T-helper 9 cell (primary cell): Measurements from ENCODE around the gene RHOBTB3.
"Not testable (repeated sequence)": the region's sequence is repeated elsewhere in the genome, so short reads cannot be mapped to it uniquely, and the experiment has no call there.

Experiments
- DNase-seq: peaks from one replicate; pipeline ENCODE4 v3.0.0-alpha.2; 2020

RHOBTB3 gene

DNA sequence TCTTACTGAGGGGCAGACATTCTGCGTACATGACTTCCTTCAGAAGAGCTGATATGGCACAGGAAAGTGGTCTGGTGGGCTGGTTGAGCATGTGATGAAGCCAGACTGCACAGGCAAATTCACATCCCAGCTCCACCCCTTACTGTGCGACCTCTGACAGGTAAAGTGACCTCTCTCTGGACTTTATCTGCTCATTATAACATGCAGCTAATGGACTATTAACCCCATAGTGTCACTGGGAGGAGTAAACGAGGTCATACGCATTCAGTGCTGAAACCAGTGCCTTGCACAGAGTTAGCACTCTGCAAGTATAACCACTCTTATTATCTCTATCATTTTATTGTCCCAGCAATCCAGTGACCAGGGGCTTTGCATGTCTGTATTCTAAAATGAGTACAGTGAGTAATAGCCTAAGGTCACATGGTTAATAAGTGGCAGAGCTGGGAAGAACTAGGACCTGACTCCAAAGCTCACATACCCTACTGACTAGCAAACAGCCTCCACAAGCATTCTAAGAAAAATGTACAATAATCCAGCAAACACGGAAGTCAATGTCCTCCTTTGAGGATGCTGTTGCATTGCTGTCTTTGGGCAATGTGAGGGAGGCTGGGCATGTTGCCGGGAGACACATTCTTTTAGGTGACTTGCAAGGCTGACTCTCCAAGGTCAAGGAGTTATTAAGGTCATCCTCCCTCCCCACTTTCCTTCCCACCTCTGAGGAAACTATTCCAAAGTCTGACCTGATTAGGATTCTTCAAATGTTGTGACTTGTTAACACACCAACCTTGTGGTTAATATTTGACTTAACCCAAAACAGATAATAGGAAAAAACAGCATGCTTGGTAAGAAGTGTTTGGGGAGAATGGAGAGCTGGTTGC is 72.4 kb downstream of the RHOBTB3 start:
- DNase-seq: no peak

DNA sequence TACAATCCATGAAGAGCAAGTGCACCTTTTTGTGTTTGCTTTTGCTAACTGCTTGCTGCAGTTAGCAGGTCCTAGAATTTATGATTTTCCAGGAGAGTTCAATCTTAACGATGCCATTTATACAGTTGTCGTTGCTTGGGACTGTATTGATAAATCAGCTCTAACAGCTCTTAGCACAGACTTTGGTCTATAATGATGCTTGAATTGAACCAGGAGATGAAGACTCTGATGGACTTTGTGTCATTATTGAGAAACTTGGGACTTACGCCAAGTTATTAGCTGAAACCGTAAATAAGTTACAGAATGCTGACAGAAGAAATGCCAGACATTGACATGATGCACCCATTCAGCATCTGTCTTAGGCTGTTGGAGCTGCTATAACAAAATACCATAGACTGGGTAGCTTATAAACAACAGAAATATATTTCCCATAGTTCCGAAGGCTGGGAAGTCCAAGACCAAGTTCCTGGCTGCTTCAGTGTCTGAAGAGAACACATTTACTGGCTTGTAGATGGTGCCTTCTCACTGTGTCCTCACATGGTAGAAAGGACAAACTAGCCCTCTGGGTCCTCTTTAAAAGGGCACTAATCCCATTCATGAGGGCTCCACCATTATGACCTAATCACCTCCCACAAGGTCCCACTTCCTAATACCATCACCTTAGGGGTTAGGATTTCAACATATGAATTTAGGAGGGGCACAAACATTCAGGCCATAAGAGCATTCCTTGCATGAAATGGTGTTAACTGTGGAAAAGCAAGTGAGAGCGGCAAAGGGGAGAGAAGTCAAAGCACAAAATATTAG is 73.8 kb downstream of the RHOBTB3 start:
- DNase-seq: no peak

DNA sequence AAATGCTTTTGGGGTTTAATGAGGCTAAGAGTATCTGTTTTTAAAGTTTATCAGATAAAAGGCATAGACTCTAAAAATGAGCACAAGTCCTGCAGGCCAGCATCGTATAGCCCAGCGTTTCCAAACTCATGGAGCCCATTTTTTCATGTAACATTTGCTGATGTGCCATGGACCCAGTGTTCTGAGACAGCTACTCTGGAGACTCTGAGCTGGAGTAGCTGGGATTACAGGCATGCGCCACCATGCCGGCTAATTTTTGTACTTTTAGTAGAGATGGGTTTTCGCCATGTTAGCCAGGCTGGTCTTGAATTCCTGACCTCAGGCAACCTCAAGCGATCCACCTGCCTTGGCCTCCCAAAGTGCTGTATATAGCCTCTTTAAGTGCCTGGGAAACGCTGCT is 75.6 kb downstream of the RHOBTB3 start:
- no peak for DNase-seq

DNA sequence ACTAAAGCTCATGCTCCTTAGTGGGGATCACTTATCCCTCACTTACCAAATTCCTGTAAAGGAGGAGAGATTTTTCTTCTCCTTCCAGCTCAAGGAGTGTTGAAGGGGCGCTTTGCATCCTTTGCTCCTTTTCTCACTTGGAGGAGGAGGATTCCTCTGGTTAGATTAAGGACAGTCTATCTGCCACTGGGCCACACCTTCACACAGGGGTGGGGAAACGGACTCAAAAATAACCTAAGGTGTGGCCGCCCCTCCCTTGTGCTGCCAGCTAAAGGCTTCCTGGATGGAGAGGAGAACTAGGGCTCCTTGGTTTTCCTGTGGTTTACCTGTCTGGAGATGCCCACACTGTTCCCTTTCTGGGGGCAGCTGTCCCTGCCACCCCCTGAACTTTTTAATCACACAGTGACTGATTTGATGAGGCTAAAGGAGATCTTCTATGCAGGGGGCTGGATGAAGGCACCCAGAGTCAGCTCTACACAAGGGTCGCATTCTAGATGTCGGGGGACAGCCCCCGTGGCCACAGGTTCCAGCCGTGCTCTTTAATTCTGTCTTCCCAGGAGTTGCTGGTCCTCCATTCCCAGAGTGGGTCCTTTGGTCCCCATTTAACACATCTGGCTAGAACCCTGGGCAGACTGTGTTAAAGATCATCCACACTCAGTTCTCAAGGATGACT is 77.0 kb downstream of the RHOBTB3 start:
- DNase-seq: no peak

DNA sequence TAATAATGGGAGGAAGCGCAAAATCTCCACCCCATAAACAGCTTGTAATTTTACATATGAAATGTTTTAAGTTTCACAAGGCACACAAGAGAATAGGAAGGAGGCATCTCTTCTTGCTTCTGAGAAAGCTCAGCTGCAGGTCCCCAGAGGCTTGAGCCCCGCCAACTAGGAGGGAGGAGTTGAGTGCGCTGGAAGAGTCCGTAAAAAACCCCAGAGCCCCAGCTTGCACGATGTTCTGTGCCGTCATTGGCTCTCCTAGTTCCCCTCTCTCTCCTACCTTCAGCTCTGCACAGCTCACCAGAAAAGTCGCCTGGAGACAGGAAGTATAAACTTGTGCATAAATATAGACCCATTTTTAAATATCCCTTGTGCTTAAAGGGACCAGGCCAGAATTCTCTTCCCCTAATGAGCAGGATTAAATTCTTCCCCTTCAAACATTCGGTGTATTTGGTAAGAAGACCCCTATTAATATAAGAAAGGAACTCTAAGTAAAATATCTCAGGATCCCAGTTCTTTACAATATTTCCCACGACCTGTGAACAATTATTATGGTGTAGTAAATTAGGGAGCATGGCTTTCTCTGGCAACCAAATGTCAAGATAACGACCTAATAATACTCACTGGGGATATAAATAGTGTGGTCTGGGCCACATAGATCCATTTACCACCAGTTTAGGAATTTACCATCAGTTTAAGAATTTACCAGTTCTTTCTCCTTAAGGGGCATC is 77.7 kb downstream of the RHOBTB3 start:
- peak; percentile 71 for DNase-seq

DNA sequence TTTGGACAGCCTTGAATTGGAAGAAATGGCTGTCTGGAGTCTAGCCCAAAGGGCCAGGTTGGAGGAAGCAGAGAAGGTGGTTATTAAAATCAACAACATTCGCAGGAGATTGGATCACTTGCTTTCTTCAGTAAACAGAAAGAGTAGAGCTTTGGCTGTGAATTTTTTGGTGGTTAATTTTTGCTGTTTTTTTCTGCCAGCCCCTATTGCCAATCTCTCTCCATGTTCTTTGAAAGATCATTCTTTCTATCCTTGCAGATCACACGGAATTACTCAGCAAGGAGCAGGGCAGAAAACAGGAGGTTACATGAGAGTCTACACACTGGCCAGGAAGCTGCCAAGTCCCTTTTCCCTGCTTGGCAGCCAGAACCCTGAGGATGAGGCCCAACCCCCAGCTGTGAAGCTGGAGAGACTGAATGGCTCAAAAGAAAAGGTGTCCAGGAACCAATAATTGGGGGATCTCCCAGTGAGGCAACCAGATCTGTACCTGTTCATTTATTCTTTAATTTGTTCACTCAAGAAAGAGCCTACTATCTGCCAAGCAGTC is 78.4 kb downstream of the RHOBTB3 start:
- no peak for DNase-seq

DNA sequence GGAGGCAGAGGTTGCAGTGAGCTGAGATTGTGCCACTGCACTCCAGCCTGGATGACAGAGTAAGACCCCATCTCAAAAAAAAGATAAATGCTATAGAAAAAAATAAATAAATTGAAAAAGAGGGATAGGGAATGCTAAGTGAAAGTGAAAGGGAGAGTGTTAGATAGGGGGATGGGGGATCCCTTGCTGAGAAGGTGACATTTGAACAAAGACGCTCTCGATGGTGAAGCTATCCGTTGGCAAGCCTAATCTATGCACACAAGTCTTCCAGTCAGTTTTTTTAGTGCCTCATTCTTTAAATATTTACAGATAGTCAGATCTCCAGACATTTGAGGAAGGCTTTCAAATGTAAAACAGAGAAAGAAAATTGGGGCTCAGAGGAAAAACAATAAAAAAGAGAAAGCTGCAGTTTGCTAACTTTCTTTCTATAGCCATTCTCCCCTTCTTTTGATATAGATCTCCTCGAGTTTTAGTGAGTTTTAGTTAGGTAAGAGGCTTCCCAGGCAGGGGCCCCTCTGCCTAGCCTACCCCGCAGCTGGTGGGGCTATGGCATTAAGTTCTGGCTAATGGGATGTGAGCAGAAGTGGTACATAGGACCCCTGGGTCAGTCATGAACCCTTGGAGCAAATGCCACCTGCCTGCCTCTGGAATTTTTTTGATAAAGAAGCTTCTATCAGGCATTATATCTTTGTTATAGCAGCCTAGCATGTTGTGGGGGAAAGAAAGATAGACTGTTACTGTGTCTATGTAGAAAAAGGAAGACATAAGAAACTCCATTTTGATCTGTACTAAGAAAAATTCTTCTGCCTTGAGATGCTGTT is 79.4 kb downstream of the RHOBTB3 start:
- DNase-seq: no peak

DNA sequence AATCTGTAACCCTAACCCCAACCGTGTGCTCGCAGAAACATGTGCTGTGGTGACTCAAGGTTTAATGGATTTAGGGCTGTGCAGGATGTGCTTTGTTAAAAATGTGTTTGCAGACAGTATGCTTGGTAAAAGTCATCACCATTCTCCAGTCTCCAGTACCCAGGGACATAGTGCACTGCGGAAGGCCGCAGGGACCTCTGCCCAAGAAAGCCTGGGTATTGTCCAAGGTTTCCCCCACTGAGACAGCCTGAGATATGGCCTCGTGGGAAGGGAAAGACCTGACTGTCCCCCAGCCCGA is 79.9 kb downstream of the RHOBTB3 start:
- not testable (repeated sequence) for DNase-seq

DNA sequence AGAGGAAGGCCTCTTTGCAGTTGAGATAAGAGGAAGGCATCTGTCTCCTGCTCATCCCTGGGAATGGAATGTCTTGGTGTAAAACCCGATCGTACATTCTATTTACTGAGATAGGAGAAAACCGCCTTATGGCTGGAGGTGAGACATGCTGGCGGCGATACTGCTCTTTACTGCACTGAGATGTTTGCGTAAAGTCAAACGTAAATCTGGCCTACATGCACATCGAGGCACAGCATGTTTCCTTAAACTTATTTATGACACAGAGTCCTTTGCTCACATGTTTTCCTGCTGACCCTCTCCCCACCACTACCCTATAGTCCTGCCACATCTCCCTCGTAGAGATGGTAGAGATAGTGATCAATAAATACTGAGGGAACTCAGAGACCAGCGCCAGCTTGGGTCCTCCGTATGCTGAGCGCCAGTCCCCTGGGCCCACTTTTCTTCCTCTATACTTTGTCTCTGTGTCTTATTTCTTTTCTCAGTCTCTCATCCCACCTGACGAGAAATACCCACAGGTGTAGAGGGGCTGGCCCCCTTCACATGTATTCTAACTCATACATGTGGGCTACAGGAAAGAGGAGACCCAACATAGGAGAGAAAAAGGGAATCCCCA is 80.4 kb downstream of the RHOBTB3 start:
- not testable (repeated sequence) for DNase-seq

DNA sequence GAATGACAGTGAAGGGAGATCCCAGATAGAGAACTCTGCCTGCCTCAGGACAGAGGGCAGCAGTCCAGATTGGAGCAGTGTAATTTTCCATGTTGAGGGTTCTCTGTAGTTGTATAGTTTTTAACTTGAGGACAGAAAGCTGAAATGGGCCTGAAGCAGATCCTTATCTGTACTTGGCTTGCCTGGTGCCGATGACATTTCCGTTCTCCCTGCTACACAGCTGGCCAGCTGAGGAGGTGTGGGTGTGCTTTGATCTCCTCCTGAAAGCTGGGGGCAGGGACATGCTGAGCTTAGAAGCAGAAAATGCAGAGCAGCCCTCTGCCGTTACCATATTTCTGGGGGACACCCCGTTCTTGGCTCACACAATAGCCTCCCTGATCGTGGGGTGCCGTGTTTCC is 80.9 kb downstream of the RHOBTB3 start:
- DNase-seq: no peak

DNA sequence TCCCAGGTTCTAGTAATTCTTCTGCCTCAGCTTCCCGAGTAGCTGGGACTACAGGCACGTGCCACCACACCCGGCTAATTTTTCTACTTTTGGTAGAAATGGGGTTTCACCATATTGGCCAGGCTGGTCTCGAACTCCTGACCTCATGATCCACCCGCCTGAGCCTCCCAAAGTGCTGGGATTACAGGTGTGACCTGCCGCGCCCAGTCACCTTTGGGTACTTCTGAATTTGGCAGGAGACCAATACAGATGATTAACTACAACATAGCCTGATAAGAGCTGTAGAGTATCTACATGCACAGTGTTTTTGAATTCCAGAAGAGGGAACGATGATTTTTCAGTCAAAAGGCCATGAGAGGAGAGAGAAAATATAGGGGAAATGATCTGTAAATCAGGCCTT is 81.9 kb downstream of the RHOBTB3 start:
- DNase-seq: not testable (repeated sequence)

DNA sequence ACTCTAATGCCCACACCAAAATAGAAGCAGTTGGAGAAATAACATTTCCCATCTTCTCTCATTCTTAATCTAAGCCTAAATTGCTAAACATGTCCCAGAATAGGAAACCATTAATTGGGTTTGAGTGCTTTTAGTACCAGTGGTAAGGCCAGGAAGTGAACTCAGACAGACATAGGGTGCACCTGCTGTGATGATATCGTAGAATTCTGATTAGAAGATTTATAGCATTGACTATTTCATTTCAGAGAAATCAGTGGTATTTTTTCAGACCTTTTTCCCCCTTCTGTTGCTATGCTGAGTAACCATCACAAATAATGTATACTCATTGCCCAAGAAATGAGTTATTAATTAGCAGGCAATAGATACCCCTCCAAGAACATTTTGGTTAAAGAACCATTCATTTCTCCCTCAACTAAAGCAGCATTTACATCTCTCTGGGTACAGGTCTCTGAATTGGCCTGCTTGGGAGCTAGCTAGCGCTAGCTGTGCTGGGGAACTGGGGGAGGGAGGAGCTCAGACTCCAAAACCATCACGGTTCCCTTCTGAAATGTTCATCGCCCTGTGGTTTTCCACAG is 84.1 kb downstream of the RHOBTB3 start:
- DNase-seq: no peak

DNA sequence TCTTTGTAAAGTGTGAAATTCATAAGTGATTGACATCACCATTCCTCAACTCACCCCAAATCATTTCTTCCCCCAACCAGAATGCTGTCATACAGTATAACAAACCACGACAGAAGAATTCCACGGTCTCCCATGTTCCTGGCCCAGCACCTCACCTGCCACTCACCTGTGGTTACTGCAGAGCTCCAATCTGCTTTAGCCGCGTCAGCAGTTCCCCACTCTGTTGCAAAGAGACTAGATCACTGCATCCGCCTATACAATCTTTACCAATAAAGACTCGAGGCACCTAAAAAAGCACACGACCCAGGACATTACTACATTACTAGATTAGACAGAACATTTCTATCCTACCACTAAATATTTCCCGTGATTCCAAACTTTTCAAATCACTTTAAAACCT is 85.2 kb downstream of the RHOBTB3 start:
- no peak for DNase-seq

DNA sequence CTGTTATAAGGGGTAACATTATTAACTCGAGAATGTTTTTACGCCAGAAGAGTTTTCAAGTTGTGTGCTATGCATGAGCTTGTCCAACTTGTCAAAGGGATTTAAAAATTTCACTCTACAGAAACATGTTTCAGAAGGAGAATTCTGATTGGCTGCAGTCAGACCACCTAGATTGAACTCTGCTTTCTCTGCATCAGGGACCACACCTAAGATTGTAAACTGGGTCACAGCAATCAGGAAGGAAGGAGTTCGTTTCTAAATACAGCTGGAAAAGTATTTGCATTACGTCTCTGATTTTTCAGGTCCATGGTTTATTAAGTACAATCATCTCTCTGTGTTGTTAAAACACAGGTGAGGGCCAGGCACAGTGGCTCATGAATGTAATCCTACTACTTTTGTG is 85.6 kb downstream of the RHOBTB3 start:
- DNase-seq: no peak

DNA sequence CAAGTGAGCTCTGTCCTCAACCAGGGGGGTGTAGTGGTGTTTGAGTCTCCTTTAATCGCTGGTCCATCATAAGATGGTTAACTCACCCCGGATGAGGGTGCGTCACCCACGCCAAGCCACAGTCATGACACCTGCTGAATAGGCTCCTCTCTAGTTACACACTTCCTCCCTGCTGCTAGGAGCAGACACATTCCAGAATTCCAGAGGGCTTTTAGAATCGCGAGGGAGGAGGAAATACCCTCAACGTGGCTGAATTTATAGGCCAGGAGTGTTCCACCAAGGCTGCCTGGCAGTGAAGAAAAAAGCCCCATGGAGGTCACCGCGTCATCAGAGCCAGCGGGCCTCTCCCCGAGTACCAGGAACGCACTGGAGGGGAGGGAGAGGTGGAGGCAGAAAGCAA is 86.3 kb downstream of the RHOBTB3 start:
- DNase-seq: peak; percentile 34

DNA sequence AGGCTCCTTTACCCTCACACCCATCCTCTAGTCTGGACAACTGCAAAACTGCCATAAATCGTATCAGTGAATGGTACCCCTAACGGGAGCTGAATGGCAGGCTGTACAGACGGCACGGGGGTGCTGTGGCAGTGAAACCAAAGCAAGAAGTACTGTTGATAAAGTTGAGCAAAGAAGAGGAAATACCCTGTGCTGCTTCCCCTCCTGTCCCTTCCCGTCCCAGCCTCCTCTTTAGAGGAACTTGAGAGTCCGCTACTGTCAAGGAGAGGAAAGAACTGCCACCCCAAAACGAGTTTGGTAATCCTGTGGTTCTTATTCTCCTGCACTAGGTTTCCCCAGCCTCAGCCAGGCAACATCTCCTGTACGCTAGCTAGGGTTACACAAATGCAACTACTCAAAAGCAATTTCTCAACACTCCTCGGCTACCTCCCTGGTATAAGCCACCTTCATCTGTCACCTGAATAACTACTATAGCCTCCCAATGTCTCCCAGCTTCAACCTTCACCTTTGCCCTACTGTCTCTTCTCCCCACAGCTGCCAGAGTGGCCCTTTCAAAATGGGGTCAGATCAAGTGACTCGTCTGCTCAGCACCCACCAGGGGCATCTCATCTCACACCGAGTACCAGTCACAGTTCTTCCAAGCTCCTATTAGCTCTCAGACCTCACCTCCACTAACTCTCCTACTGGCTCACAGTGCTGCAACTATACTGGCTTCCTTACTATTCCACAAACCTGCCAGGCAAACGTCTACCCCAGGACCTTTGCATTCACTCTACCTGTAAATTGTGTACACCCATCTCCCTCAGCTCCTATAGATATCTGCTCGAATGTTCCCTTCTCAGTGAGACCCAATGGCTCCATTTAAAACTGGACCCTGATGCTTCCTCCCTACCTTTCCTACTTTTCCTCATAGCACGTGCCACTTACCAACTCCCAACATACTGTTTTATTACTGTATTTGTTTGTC is 87.3 kb downstream of the RHOBTB3 start:
- no peak for DNase-seq

DNA sequence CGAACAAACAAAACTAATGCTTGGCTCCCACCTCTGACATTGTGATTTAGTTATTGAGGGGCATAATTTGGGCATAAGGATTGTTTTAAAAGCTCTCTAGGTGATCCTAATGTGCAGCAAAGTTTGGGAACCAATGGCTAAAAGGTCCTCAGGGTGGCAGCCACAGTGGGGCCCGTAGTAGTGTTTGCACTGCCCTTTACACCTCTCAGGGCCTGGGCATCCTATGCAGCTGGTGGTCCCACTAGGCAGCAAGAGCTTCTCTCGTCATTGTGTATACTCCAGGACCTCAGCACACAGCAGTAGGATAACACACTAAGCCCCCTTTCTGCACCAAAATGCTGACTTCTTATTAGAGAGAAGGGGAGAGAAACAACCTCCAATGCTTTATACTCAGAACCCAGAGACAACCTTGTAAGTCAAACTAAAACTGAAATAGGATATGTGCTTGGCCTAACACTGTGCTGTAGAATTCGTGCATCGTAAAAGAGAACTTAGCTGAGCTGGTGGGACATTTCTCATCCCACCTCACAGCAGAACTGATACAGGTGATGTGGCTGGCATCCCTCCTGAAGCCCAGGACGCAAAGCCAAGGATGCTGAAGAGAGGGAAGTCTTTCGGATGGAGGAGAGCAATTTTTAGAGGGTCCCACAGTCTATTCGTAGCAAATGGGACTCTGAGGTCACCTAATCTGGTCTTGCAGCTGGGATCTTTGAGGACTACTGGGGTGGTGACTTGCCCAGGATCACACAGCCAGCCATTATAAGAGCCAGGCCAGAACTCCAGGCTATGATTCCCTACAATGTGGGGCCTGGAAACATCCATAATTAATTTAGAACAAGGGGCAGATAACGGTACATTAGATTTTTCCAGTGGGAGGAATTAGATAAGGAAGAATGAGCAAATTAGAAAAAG is 90.2 kb downstream of the RHOBTB3 start:
- no peak for DNase-seq

DNA sequence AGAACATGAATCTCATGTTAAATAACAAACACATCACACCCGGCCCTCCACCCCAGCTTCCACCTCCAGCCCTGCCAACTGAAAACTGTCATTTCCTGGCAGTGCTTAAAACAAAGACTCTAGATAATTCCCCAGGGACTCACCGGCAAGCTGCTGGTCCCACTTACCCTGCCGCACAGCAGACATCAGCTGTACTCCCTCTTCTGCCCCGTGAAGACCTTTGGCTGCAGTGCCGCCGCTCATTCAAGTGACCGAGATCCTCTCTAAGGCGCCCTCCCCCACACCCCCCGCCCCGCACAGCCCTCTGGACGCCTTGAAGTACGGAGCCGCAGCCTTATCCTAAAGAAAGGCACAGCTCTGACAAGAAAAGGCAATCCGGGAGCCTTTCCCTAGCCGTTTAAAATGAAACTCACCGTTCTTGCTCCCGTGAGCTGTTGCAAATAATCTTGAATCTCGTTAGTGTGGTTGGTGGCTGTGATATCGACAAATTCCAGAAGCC is 91.0 kb downstream of the RHOBTB3 start:
- peak; percentile 25 for DNase-seq
